ENCODE data around the gene CYTH3.

The CYTH3 gene

DNA sequence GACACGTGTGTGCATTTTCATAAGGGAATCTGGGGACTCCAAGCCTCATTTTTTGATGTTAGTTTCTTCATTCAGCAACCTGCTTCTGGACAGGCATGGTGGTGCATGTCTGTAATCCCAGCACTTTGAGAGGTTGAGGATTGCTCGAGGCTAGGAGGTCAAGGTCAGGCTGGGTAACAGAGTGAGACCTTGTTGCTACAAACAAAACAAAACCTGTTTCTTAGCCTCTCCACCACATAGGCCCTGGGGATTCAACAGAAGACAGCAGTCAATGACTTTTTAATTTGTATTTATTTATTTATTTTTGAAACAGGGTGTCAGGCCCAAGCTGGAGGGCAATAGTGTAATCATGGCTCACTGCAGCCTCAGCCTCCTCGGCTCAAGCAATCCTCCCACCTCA is 6.9 kb upstream of the CYTH3 start:
- DNase-seq = no peak

- no peak for DNase-seq
These were observed 6.4 kb upstream of the CYTH3 start for GRCh38 chr7:6278749-6279310.

DNA sequence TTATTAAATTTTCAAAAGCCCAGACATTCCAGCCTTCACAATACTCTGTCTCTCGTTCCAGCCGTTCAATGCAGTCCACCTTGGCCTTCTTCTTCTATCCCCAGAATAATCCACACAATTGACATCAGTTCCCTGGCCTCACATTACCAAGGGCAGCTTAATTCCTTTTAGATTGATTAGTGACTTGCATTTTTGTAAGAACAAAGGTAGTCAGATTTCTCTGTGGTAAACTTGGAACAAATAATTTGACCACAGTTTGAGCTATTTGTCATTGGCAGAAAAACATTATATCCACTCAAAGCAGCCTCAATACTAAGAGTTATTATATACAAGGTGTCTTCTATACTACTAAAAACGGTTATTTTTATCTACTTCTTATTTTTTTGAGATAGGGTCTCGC is 5.1 kb upstream of the CYTH3 start:
- DNase-seq = no peak

DNA sequence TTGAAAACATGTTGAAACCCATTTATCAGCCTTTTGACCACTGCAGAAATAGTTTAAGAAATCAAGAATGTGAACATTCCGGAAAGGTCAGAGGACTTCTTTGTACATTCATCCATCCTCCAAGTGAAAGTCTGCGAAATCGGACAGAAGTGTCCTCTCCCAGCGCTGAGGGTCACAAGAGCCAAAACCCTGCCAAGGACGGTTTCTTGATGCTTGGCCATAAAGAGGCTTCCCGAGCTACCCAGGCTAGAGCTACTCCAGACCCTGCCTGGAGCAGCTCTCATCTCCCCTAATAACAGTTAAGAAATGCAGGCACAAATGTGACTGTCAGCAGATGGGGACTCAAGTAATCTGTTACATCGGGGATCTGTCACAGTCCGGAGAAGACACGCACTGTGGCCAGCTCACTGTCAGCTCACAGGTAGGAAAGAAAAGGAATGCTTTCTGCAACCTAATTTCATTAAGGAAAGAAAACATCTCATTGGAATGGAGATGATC is 4.5 kb upstream of the CYTH3 start:
- DNase-seq = no peak

GRCh38 chr7:6274743-6275142 is 2.3 kb upstream of the CYTH3 start:
- no peak for DNase-seq

- no peak for DNase-seq
These were observed 1.6 kb upstream of the CYTH3 start for GRCh38 chr7:6273917-6274630.

GRCh38 chr7:6273380-6273837 is 985 bp upstream of the CYTH3 start:
- no peak for DNase-seq

DNA sequence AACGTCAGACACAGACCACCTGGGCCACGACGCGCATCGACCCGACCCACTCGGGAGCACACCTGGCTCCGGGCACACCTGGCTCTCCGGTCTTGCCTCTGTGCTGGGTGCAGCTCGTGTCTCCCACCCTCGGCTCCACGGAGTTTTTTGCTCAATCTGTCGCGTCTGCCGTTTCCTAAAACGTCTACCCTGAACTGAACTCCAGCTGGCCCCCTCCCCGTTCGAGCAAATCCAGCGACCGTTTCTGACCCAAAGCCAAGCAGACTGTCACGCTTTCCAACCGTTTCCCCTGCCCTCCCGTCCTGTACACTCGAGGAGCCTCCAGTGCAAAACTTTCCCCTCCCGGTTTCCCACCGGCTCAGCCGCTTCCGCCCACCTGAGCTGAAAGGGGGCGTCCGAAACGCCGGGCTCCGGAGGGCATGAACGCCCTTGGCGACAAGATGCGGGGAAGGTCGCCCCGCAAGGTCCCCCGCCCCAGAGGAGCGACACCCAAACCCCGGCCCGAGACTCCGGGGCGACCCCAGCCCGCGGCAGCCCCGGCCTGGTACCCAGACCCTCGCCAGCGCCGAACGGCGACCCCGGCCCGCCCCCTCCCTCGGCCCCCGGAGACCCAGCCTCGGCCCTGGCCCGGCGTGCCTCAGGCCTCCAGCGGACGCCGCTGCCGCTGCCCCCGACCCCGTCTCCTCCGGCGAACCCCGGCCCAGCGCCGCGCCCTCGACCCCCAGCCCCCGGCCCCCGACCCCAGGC is 557 bp downstream of the CYTH3 start:
- DNase-seq = no peak

DNA sequence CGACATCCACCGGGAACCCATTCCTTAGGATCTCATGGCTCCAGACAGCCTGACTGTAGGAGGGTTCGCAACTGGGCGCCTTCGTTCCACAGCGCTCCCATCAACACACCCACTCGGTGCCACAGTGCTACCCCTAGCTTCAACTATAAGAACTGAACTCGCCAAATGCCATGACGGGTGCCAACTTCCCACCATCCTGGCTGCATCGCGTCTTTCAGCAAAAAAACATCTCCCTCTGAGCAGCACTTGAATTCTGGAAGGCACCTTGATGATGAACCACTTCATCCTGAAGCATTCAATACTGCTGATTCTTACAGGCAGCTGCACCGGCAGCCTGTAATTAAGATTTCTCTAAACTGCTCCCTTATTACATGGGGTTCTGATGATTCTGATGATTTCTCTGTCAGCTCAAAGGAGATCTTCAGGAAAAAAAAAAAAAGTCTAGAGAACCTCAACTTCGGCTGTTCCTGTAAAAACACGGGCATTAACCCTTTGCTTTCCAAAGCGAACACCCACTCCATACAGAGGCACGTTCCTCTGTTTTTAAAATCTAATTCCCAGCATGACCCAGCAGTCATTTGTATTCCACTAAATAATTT is 1.3 kb downstream of the CYTH3 start:
- no peak for DNase-seq

DNA sequence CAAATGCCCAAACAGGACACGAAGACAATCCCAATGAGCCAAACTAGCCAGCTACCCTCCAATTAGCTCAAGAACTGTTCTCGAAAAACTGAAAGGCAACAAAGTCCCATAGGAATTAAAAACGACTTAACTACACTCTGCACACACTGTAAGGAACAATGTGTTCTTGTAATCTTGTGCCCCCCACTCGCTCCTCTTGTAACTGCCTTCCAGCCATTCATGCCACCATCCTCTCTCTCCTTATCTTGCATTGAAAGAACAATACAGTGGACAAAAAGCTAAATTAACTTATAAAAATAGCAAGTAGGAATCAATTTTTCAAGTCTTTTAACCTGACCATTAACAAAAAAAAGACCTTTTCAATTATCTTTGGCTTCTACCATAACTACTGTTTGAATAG is 2.9 kb downstream of the CYTH3 start:
- DNase-seq = no peak

- DNase-seq = no peak
These were observed 3.5 kb downstream of the CYTH3 start for GRCh38 chr7:6268907-6269306.

DNA sequence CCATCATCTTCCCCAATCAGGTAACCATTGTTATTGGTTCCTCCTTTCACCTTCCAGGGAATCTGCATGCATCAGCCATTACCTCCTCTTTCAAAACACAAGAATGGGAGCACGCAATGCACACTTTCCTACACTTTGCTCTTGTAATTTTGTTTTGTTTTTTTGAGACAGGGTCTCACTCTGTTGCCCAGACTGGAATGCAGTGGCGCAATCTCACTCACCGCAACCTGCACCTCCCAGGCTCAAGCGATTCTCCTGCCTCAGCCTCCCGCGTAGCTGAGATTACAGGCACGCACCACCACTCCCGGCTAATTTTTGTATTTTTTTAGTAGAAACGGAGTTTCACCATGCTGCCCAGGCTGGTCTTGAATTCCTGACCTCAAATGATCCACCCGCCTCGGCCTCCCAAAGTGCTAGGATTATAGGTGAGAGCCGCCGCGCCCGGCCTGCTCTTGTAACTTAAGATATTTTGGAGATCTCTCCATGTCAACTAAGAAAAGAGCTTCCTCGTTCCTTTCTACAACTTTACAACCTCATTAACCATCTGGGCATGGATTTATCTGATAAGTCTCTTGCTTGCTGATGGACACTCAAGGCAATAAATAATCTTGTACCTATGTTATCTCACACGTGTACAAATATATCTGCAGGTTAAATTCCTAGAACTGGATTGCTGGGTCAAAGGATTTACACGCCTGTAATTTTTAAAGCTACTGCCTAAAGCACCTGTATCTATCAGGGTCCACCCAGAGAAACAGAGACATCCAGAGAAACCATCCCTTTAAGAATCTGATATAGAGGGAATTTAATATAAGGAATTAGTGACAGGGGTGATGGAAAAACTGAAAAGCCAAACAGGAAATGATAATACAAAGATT is 4.2 kb downstream of the CYTH3 start:
- no peak for DNase-seq

- no peak for DNase-seq
These were observed 5.7 kb downstream of the CYTH3 start for GRCh38 chr7:6266699-6267098.

- DNase-seq = no peak
These were observed 10.2 kb downstream of the CYTH3 start for GRCh38 chr7:6262221-6262620.

DNA sequence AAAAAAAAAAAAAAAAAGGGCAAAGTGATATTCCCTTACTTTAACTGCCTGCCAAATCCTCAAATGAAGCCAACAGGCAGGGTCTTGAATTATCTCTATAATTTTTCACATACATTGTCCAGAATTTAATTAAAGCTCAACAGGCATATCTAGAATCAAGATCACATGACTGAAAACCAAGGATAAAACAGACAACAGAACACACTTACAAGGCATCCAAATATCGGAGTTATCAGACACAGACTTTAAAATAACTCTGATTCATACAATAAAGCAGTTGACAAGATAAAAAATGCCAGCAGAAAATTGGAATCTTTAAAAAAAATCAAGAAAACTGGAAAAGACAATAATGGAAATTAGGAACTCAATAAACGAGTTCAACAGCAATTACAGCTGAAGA is 10.7 kb downstream of the CYTH3 start:
- DNase-seq = no peak

- DNase-seq = no peak
These were observed 11.9 kb downstream of the CYTH3 start for GRCh38 chr7:6260291-6261187.

DNA sequence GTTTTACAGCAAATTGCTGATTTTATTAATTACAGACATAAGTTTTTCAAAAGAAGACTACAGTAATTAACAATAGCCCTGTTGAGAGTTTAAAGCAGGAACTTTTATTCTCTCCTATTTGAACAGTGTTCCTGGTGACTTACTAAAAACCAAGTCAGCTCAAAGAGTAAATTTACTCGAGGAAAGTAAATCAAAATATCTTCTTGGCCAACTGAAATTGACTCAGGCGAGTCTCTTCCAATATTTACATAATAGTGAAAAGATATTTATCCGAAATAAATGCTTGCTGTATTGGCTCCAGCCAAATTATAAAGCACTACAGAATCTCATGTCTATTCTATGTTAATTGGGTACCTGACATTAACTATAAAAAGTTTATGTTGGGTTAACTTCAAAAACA is 13.2 kb downstream of the CYTH3 start:
- no peak for DNase-seq

DNA sequence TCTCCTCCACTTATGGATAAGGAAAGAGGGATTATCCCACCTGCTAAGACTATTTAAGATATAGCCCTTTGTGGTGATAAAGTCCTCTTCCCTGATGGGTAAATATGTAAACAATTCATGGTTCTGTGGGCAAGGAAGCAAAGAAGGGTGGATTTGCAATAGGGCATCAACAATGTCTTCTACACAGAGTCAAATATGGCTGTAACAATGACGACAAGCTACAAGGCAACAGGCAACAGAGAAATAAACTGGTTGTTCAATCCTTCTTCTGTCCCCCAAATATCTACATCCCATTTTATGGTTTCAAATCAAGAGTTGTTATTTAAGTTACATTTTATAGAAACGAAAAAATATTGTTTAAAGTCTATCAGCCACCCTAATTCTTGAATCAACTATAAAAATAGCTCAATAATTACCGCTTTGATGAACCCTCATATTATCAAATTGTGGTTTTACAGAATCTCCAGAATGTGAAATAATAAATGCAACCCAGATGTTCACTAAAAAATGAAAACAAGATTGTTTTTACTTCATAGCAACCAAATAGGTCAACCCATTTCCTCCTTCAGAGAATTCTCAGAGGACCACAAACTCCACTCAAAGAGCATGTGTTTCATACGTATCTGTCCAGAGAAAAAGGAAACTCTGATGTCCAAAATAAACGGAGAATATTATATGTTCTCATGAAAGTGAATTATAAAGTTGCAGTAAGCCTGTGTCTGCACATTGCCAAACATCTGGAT is 13.8 kb downstream of the CYTH3 start:
- DNase-seq = no peak

DNA sequence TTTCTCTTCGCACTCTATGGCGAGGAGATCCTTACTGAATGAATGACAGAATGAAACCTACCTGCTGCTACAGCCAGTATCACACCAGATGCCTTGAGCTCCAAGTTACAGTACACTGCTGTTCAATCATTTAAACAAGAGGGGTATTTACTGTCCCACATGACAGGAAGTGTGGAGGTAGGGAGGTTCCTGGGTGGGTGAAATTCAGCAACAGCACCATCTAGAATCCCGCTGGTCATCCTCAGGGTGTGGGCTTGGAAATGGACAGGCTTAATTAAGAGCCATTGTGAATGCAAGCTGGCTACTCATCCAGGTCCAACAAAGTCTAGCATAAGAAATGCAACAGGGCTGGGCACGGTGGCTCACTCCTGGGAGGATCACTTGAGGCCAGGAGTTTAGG is 14.7 kb downstream of the CYTH3 start:
- DNase-seq = no peak

- peak; percentile 53 for DNase-seq
These were observed 15.5 kb downstream of the CYTH3 start for GRCh38 chr7:6256677-6257535.

Data from GF-D8 (cell line).